ENCODE measurements around the gene MAP4K2. TPM values are rescaled to one million over a fixed set of nuclear protein-coding genes. Genes with fewer than 3 reads are reported as not detected.

MAP4K2 gene
- total and polyA plus RNA-seq, 2 of the 4 experiments (the other 2 are of a cell fraction) = 11.7 to 16.6 TPM

DNA sequence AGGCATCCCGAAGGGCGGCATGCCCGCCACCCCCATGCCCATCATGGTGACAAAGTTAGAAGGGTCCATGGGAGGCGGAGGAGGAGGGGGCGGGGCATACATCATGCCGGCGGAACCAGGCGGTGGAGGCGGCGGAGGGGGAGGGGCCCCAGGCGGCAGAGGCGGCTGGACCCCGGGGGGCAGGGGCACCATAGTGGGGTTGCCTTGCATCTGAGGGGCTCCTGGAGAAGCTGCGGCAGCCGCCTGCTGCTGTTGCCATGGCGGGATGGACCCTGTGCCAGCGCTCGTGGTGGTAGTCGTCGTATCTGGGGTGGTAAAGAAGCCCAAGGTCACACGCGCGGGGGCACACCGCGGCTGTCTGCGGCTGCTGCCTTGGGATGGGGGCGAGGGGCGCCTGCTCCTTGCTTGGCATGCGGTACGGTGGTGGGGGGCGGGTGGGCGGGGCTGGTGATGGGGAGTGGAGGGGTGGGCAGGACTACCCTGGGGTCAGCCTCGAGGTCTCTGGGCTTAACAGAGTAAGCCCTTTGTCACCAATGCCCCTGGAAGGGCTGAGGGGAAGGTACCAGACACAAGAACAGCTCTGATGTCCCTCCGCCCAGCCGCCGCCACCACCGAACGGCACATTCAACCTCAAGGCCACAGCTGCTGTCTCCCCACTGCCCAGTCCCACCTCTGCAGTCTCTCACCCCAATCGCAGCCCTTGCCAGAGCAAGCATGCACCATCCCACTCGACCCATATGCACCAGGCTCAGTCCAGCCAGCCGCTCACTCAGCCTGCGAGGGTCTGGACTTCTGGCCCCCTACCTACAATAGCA, 37.0 kb downstream of the MAP4K2 start (continued):
- TF ChIP-seq RCOR1 (IDR thresholded peaks at IDR 0.05; ENCODE audit: insufficient replicate concordance, low read length) = no peak

DNA sequence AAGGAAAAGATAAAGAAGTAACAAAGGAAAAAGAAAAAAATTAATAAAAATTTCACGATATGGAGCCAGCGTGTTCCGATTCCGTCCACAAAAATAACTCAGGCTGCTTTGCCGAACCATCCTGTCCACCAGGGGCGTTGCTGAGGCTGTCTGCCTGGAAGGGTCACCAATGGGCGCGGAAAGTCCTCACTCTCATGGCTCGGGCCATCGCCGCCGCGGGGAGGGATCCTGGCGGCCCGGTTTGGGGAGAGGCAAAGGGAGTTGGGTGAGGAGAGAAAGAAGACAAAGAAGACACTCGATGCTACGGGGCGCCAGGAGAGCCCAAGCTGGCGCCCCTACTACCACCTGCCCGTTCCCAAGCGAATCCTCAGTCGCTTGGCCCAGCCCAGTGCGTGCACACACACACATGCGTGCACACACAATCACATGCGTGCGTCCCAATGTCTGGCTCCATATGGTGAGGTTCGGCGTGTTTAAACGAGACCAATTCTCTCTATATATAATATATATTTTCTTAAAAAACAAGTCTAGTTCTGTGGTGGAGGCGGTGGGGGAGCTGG, 37.6 kb downstream of the MAP4K2 start:
- H3K4me1 ChIP-seq (ENCODE audit: control insufficient read depth, insufficient read depth, low read length) = peaks cover 15% of the 10 kb centered on the region
- H2AK9ac ChIP-seq (replicated peaks; ENCODE audit: low read depth, low read length, poor library complexity) = no peak overlapping the region
- WGBS, 2 experiments (ENCODE audit: extremely low coverage in 2 of 2, insufficient read length in 1 of 2) = 86% methylated on average over 14 of the region's 30 CpGs; no CpG with 5 or more reads in 1 of the 2 experiments
- H3K56ac ChIP-seq (ENCODE audit: extremely low read depth, insufficient read depth, low read length) = no peak overlapping the region
- intact Hi-C loops (cut with micrococcal nuclease) = no loop called here
- no TSS peak for BruUV-seq (replicated peaks)
- H3K9me3 ChIP-seq (ENCODE audit: control insufficient read depth, insufficient read depth, low read length) = no peaks in the 10 kb centered on the region
- H2BK20ac ChIP-seq (ENCODE audit: low read depth, low read length) = no peak overlapping the region
- no peak overlapping the region for H4K5ac ChIP-seq (ENCODE audit: low read depth, low read length)
- H3K4ac ChIP-seq (ENCODE audit: low read depth, low read length) = no peak overlapping the region
- no peak overlapping the region for H4K8ac ChIP-seq (ENCODE audit: low read depth in 2 of 2, low read length in 2 of 2)
- no peak overlapping the region for H3K14ac ChIP-seq (replicated peaks; ENCODE audit: low read depth, low read length)
- H3K27ac ChIP-seq (ENCODE audit: insufficient read depth, low read length) = no peak overlapping the region
- no peak overlapping the region for H2BK120ac ChIP-seq (ENCODE audit: low read depth, low read length)
- dilution Hi-C loops (cut with HindIII; ENCODE audit: low sequenced_read_pairs, unreplicated experiment) = no loop called here
- in situ Hi-C loops (cut with MboI; ENCODE audit: low sequenced_read_pairs) = no loop called here
- no peak overlapping the region for H3K9ac ChIP-seq (ENCODE audit: low read depth, low read length)
- no peaks in the 10 kb centered on the region for H3K27me3 ChIP-seq (ENCODE audit: control insufficient read depth, insufficient read depth, low read length)
- no peak for DNase-seq
- no peak overlapping the region for H2BK5ac ChIP-seq (ENCODE audit: low read depth, low read length, poor library complexity, severe bottlenecking)
- CTCF ChIA-PET = no interaction called here
- POLR2A ChIA-PET (ENCODE audit: unreplicated experiment) = no interaction called here
- H3K4me2 ChIP-seq (ENCODE audit: low read depth, low read length) = no peak overlapping the region
- H3K79me1 ChIP-seq (ENCODE audit: low read depth in 1 of 2, low read length in 2 of 2) = peaks cover 37 to 79% of the 10 kb centered on the region in 2 experiments
- peaks cover 72% of the 10 kb centered on the region for H4K20me1 ChIP-seq (ENCODE audit: insufficient read depth, low read length)
- H2BK15ac ChIP-seq (ENCODE audit: low read depth, low read length) = no peak overlapping the region
- no peak overlapping the region for H2AFZ ChIP-seq (replicated peaks; ENCODE audit: low read length, poor library complexity)
- peaks cover 14% of the 10 kb centered on the region; the same call in 1 of the 2 replicates for H3K9me1 ChIP-seq (ENCODE audit: insufficient read depth, low read length)
- H3K36me3 ChIP-seq (ENCODE audit: control insufficient read depth, insufficient read depth, low read length) = peaks cover 82% of the 10 kb centered on the region
- H4K91ac ChIP-seq (ENCODE audit: insufficient read depth, low read depth, low read length) = no peak overlapping the region
- H3K4me3 ChIP-seq (ENCODE audit: insufficient read depth, low read depth, low read length) = no peak overlapping the region
- H2AK5ac ChIP-seq (ENCODE audit: low read depth, low read length) = no peak overlapping the region
- H3K18ac ChIP-seq (ENCODE audit: low read depth, low read length) = no peak overlapping the region
- no peak for ATAC-seq (ENCODE audit: low read depth)
- no peak overlapping the region for H3K23ac ChIP-seq (ENCODE audit: low read depth, low read length)
- TF ChIP-seq FOS (IDR thresholded peaks at IDR 0.05; ENCODE audit: low read depth, low read length) (no peak), RAD21 (IDR thresholded peaks at IDR 0.05; ENCODE audit: low read length) (no peak), NFE2L2 (IDR thresholded peaks at IDR 0.05; ENCODE audit: low read depth, low read length) (no peak), POLR2A (IDR thresholded peaks at IDR 0.05; ENCODE audit: low read depth, low read length) (no peak), MAZ (IDR thresholded peaks at IDR 0.05; ENCODE audit: borderline replicate concordance, low read depth, low read length) (no peak), BHLHE40 (IDR thresholded peaks at IDR 0.05; ENCODE audit: low read depth, low read length) (no peak), CHD1 (IDR thresholded peaks at IDR 0.05; ENCODE audit: low read depth, low read length) (no peak), CEBPB (IDR thresholded peaks at IDR 0.05; ENCODE audit: low read depth, low read length) (no peak), RFX5 (IDR thresholded peaks at IDR 0.05; ENCODE audit: low read depth, low read length) (no peak)
- TF ChIP-seq, protein P1, sequence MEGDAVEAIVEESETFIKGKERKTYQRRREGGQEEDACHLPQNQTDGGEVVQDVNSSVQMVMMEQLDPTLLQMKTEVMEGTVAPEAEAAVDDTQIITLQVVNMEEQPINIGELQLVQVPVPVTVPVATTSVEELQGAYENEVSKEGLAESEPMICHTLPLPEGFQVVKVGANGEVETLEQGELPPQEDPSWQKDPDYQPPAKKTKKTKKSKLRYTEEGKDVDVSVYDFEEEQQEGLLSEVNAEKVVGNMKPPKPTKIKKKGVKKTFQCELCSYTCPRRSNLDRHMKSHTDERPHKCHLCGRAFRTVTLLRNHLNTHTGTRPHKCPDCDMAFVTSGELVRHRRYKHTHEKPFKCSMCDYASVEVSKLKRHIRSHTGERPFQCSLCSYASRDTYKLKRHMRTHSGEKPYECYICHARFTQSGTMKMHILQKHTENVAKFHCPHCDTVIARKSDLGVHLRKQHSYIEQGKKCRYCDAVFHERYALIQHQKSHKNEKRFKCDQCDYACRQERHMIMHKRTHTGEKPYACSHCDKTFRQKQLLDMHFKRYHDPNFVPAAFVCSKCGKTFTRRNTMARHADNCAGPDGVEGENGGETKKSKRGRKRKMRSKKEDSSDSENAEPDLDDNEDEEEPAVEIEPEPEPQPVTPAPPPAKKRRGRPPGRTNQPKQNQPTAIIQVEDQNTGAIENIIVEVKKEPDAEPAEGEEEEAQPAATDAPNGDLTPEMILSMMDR (conservative IDR thresholded peaks at IDR 0.05; ENCODE audit: low read depth, low read length) = no peak; the same call in 1 of the 2 replicates
- TF ChIP-seq, protein P2, sequence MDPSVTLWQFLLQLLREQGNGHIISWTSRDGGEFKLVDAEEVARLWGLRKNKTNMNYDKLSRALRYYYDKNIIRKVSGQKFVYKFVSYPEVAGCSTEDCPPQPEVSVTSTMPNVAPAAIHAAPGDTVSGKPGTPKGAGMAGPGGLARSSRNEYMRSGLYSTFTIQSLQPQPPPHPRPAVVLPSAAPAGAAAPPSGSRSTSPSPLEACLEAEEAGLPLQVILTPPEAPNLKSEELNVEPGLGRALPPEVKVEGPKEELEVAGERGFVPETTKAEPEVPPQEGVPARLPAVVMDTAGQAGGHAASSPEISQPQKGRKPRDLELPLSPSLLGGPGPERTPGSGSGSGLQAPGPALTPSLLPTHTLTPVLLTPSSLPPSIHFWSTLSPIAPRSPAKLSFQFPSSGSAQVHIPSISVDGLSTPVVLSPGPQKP (IDR thresholded peaks at IDR 0.05; ENCODE audit: borderline replicate concordance, low read depth, low read length) = no peak
- TF ChIP-seq, protein P3, sequence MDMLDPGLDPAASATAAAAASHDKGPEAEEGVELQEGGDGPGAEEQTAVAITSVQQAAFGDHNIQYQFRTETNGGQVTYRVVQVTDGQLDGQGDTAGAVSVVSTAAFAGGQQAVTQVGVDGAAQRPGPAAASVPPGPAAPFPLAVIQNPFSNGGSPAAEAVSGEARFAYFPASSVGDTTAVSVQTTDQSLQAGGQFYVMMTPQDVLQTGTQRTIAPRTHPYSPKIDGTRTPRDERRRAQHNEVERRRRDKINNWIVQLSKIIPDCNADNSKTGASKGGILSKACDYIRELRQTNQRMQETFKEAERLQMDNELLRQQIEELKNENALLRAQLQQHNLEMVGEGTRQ (IDR thresholded peaks at IDR 0.05; ENCODE audit: low read depth, low read length) = no peak

Measured in IMR-90 (cell line).